Mesodermal cell (in vitro differentiated cells): ENCODE data around the gene PEX5L.
"Not testable (repeated sequence)": the region's sequence is repeated elsewhere in the genome, so short reads cannot be mapped to it uniquely, and the experiment has no call there.

Experiments used
- H3K27ac ChIP-seq: 2 replicates; pipeline ENCODE4 v1.7.0; 2013; ENCODE audit warnings: mild to moderate bottlenecking, low read depth, low read length, moderate library complexity; ENCODE audit not compliant: severe bottlenecking
- H3K36me3 ChIP-seq: 2 replicates; pipeline ENCODE4 v1.7.1; 2013; ENCODE audit warnings: mild to moderate bottlenecking, low read length, moderate library complexity; ENCODE audit not compliant: control insufficient read depth, insufficient read depth
- H3K4me1 ChIP-seq: one replicate; pipeline ENCODE4 v1.7.1; 2013; ENCODE audit warnings: mild to moderate bottlenecking, low read length; ENCODE audit not compliant: insufficient read depth, control insufficient read depth, poor library complexity, severe bottlenecking
- H3K4me3 ChIP-seq: 2 replicates; pipeline ENCODE4 v1.7.0; 2013; ENCODE audit warnings: low read length, control low read depth, mild to moderate bottlenecking; ENCODE audit not compliant: insufficient read depth, poor library complexity, severe bottlenecking; ENCODE audit errors: extremely low read depth
- H3K9me3 ChIP-seq: 2 replicates; pipeline ENCODE4 v1.7.1; 2013; ENCODE audit warnings: mild to moderate bottlenecking, low read length, moderate library complexity; ENCODE audit not compliant: control insufficient read depth
- WGBS, 2 experiments: methylation state at CpG; one replicate each; pipeline ENCODE4 v1.1.5; 2013; ENCODE audit warnings: missing lambda C conversion rate in 2 of 2; ENCODE audit not compliant: insufficient coverage in 2 of 2; 5-methylcytosine and 5-hydroxymethylcytosine counted together

The PEX5L gene

GRCh38 chr3:180017846-180018245, 18.9 kb downstream of the PEX5L start:
- H3K9me3 ChIP-seq, result no peaks in the 10 kb centered on the region
- WGBS, 2 experiments, result 100% methylated on average over 1 of the region's 3 CpGs
- H3K36me3 ChIP-seq, result no peaks in the 10 kb centered on the region
- no peak overlapping the region for H3K27ac ChIP-seq
- H3K4me1 ChIP-seq, result no peaks in the 10 kb centered on the region
- H3K4me3 ChIP-seq, result no peak overlapping the region

GRCh38 chr3:180011927-180012326, 24.8 kb downstream of the PEX5L start:
- Histone ChIP-seq H3K4me3 (no peak overlapping the region), H3K36me3 (no peaks in the 10 kb centered on the region), H3K9me3 (peaks cover 9% of the 10 kb centered on the region), H3K4me1 (no peaks in the 10 kb centered on the region), H3K27ac (no peak overlapping the region)
- no CpG with 5 or more reads among the region's 3 CpGs for WGBS, 2 experiments

GRCh38 chr3:180008318-180008717, 28.4 kb downstream of the PEX5L start:
- 67 to 88% methylated on average over 2 to 3 of the region's 3 CpGs for WGBS, 2 experiments
- not testable (repeated sequence) for H3K4me1 ChIP-seq, H3K36me3 ChIP-seq, H3K4me3 ChIP-seq, H3K9me3 ChIP-seq, H3K27ac ChIP-seq

- Histone ChIP-seq H3K27ac (no peak overlapping the region), H3K9me3 (peaks cover 9% of the 10 kb centered on the region), H3K36me3 (no peaks in the 10 kb centered on the region), H3K4me1 (no peaks in the 10 kb centered on the region), H3K4me3 (no peak overlapping the region)
- WGBS, 2 experiments, result 100% methylated on average over 1 of the region's 2 CpGs; no CpG with 5 or more reads in 1 of the 2 experiments
These were observed 32.2 kb downstream of the PEX5L start for GRCh38 chr3:180004542-180004941.

GRCh38 chr3:180002006-180002405, 34.7 kb downstream of the PEX5L start:
- Histone ChIP-seq H3K4me1 (no peaks in the 10 kb centered on the region), H3K36me3 (no peaks in the 10 kb centered on the region), H3K9me3 (no peaks in the 10 kb centered on the region), H3K4me3 (no peak overlapping the region), H3K27ac (no peak overlapping the region)
- no CpG with 5 or more reads among the region's 2 CpGs for WGBS, 2 experiments

GRCh38 chr3:180000500-180000899, 36.2 kb downstream of the PEX5L start:
- Histone ChIP-seq H3K4me3 (no peak overlapping the region), H3K27ac (no peak overlapping the region)

GRCh38 chr3:179995406-179995805, 41.3 kb downstream of the PEX5L start:
- no peak overlapping the region for H3K4me3 ChIP-seq
- no peaks in the 10 kb centered on the region for H3K9me3 ChIP-seq
- WGBS, 2 experiments, result 80 to 100% methylated on average over 1 of the region's 2 CpGs
- peaks cover 12% of the 10 kb centered on the region for H3K4me1 ChIP-seq
- no peaks in the 10 kb centered on the region for H3K36me3 ChIP-seq
- no peak overlapping the region for H3K27ac ChIP-seq

More at GRCh38 chr3:180000500-180000899, 36.2 kb downstream of the PEX5L start:
- no peaks in the 10 kb centered on the region for H3K36me3 ChIP-seq
- H3K4me1 ChIP-seq, result no peaks in the 10 kb centered on the region
- WGBS, 2 experiments, result 80 to 88% methylated on average over 1 to 2 of the region's 4 CpGs
- H3K9me3 ChIP-seq, result no peaks in the 10 kb centered on the region

- Histone ChIP-seq H3K36me3 (no peaks in the 10 kb centered on the region), H3K9me3 (no peaks in the 10 kb centered on the region), H3K27ac (no peak overlapping the region), H3K4me3 (no peak overlapping the region), H3K4me1 (peaks cover 12% of the 10 kb centered on the region)
- WGBS, 2 experiments, result no CpG with 5 or more reads among the region's 1 CpG
These were observed 44.9 kb downstream of the PEX5L start for GRCh38 chr3:179991883-179992282.

GRCh38 chr3:179991104-179991503, 45.6 kb downstream of the PEX5L start:
- Histone ChIP-seq H3K9me3 (no peaks in the 10 kb centered on the region), H3K36me3 (no peaks in the 10 kb centered on the region), H3K4me1 (peaks cover 12% of the 10 kb centered on the region), H3K4me3 (no peak overlapping the region), H3K27ac (no peak overlapping the region)
- WGBS, 2 experiments, result 90 to 94% methylated on average over 4 of the region's 4 CpGs

- no peak overlapping the region for H3K27ac ChIP-seq
These were observed 55.1 kb downstream of the PEX5L start for GRCh38 chr3:179981646-179982045.

GRCh38 chr3:179977356-179977755, 59.4 kb downstream of the PEX5L start:
- 88 to 100% methylated on average over 2 of the region's 3 CpGs for WGBS, 2 experiments
- Histone ChIP-seq H3K4me1 (no peaks in the 10 kb centered on the region), H3K4me3 (no peak overlapping the region), H3K27ac (no peak overlapping the region), H3K36me3 (no peaks in the 10 kb centered on the region), H3K9me3 (no peaks in the 10 kb centered on the region)

More at GRCh38 chr3:179981646-179982045, 55.1 kb downstream of the PEX5L start:
- Histone ChIP-seq H3K36me3 (no peaks in the 10 kb centered on the region), H3K9me3 (no peaks in the 10 kb centered on the region), H3K4me1 (no peaks in the 10 kb centered on the region), H3K4me3 (no peak overlapping the region)
